ENCODE data around the gene RAPGEF6.

- TF ChIP-seq EZH2phosphoT487 (IDR thresholded peaks at IDR 0.05; ENCODE audit: unreplicated experiment) (no peak), CTCF (conservative IDR thresholded peaks at IDR 0.05; ENCODE audit: low read depth in 2 of 2) (no peak), EZH2 (IDR thresholded peaks at IDR 0.05; ENCODE audit: low read depth, unreplicated experiment) (no peak), POLR2AphosphoS5 (IDR thresholded peaks at IDR 0.05; ENCODE audit: low read depth) (no peak), NANOG (IDR thresholded peaks at IDR 0.05; ENCODE audit: borderline replicate concordance) (no peak), STAT1 (IDR thresholded peaks at IDR 0.05; ENCODE audit: unreplicated experiment) (no peak), REST (IDR thresholded peaks at IDR 0.05; ENCODE audit: unreplicated experiment) (no peak), ZNF331 (CRISPR knock-in tag; IDR thresholded peaks at IDR 0.05; ENCODE audit: low read depth) (no peak), ZNF114 (CRISPR knock-in tag; IDR thresholded peaks at IDR 0.05) (no peak), ETS1 (IDR thresholded peaks at IDR 0.05) (no peak)
Measured at GRCh38 chr5:131384616-131385214, 250.3 kb downstream of the RAPGEF6 start.

Measured in GM23338 (cell line).